OCI-LY1 (cell line): Measurements from ENCODE around the gene TMEM151B.

ENCODE experiments used
- H2AFZ ChIP-seq: fragments of 200-600 bp; sonication (generic), shearing (Covaris generic); 2 replicates; pipeline ENCODE4 v1.6.0; 2014; ENCODE audit warnings: antibody characterized with exemption, mild to moderate bottlenecking, low read length
- H3F3A ChIP-seq: fragments of 200-600 bp; sonication (generic), shearing (Covaris generic); 2 replicates; pipeline ENCODE4 v1.6.0; 2014; ENCODE audit warnings: mild to moderate bottlenecking, antibody characterized with exemption, low read length, moderate library complexity; ENCODE audit not compliant: insufficient read depth
- H3K27ac ChIP-seq: fragments of 200-600 bp; sonication (generic); 2 replicates; pipeline ENCODE4 v1.5.1; 2014; ENCODE audit warnings: low read length, mixed run types, mild to moderate bottlenecking, low read depth; ENCODE audit not compliant: poor library complexity, severe bottlenecking
- H3K27me3 ChIP-seq: fragments of 200-600 bp; sonication (generic); 2 replicates; pipeline ENCODE4 v1.6.0; 2014; ENCODE audit warnings: antibody characterized with exemption, mild to moderate bottlenecking, low read length, moderate library complexity; ENCODE audit not compliant: insufficient read depth
- H3K36me3 ChIP-seq: fragments of 200-600 bp; sonication (generic); 2 replicates; pipeline ENCODE4 v1.6.1; 2014; ENCODE audit warnings: mild to moderate bottlenecking, antibody characterized with exemption, low read length, moderate library complexity, mixed read lengths; ENCODE audit not compliant: insufficient read depth
- H3K4me1 ChIP-seq: fragments of 200-600 bp; sonication (generic); 2 replicates; pipeline ENCODE4 v1.5.1; 2014; ENCODE audit warnings: mild to moderate bottlenecking, low read length, moderate library complexity; ENCODE audit not compliant: insufficient read depth, severe bottlenecking
- H3K4me2 ChIP-seq: fragments of 200-600 bp; sonication (generic), shearing (Covaris generic); 2 replicates; pipeline ENCODE4 v1.6.1; 2014; ENCODE audit warnings: low read length
- H3K4me3 ChIP-seq: fragments of 200-600 bp; sonication (generic); 2 replicates; pipeline ENCODE4 v1.5.1; 2014; ENCODE audit warnings: low read length, low read depth, mild to moderate bottlenecking, mixed read lengths; ENCODE audit not compliant: poor library complexity, severe bottlenecking
- H3K79me2 ChIP-seq: fragments of 200-600 bp; shearing (Covaris generic); 2 replicates; pipeline ENCODE4 v1.6.1; 2016; ENCODE audit warnings: mixed run types, low read length, mixed read lengths; ENCODE audit not compliant: insufficient read depth
- H3K9ac ChIP-seq: fragments of 200-600 bp; sonication (generic), shearing (Covaris generic); 2 replicates; pipeline ENCODE4 v1.6.1; 2014; ENCODE audit warnings: mild to moderate bottlenecking, low read length, mixed read lengths
- H3K9me2 ChIP-seq: fragments of 200-600 bp; sonication (generic), shearing (Covaris generic); 2 replicates; pipeline ENCODE4 v1.6.1; 2014; ENCODE audit warnings: low read depth, mild to moderate bottlenecking, low read length, mixed read lengths
- H3K9me3 ChIP-seq: fragments of 200-600 bp; shearing (Covaris generic); 2 replicates; pipeline ENCODE4 v1.6.1; 2014; ENCODE audit warnings: low read length, mixed read lengths
- H4K20me1 ChIP-seq: fragments of 200-600 bp; sonication (generic), shearing (Covaris generic); 2 replicates; pipeline ENCODE4 v1.6.0; 2016; ENCODE audit warnings: mild to moderate bottlenecking, low read length; ENCODE audit not compliant: insufficient read depth
- CTCF ChIP-seq: fragments of 200-600 bp; sonication (generic), shearing (Covaris generic); IDR thresholded peaks from 2 replicates; pipeline ENCODE4 v1.5.1; 2017; ENCODE audit warnings: mild to moderate bottlenecking, antibody characterized with exemption, low read length, moderate library complexity, mixed read lengths
- EZH2 ChIP-seq: fragments of 200-600 bp; sonication (generic), shearing (Covaris generic); IDR thresholded peaks from 2 replicates; pipeline ENCODE4 v1.8.0; 2017; ENCODE audit warnings: borderline replicate concordance, mixed run types, mild to moderate bottlenecking, antibody characterized with exemption, low read length, moderate library complexity, mixed read lengths

TMEM151B gene

DNA sequence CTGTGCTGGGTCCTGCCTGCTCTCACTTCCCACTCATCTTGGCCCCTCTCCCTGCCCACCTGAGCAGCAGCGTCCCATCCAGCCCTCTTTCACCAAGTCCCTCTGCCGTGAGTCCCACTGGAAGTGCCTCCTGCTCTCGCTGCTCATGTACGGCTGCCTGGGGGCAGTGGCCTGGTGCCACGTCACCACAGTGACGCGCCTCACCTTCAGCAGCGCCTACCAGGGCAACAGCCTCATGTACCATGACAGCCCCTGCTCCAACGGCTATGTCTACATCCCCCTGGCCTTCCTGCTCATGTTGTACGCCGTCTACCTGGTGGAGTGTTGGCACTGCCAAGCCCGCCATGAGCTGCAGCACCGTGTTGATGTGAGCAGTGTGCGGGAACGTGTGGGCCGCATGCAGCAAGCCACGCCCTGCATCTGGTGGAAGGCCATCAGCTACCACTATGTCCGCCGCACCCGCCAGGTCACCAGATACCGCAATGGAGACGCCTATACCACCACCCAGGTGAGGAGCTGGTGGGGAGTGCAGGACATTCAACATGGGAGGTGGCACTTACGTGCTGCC, 2.8 kb downstream of the TMEM151B start:
- Histone ChIP-seq H3K4me2 (no peak overlapping the region), H3K4me1 (no peaks in the 10 kb centered on the region), H3K9me3 (no peaks in the 10 kb centered on the region), H3K79me2 (no peaks in the 10 kb centered on the region), H3K27ac (no peak overlapping the region), H3K4me3 (no peak overlapping the region), H4K20me1 (no peaks in the 10 kb centered on the region), H2AFZ (no peak overlapping the region), H3K9ac (no peak overlapping the region), H3K27me3 (peaks cover 6% of the 10 kb centered on the region; the same call in 1 of the 2 replicates), H3K9me2 (no peaks in the 10 kb centered on the region), H3K36me3 (no peaks in the 10 kb centered on the region), H3F3A (no peaks in the 10 kb centered on the region)
- TF ChIP-seq CTCF, result no peak
- TF ChIP-seq EZH2, result no peak

DNA sequence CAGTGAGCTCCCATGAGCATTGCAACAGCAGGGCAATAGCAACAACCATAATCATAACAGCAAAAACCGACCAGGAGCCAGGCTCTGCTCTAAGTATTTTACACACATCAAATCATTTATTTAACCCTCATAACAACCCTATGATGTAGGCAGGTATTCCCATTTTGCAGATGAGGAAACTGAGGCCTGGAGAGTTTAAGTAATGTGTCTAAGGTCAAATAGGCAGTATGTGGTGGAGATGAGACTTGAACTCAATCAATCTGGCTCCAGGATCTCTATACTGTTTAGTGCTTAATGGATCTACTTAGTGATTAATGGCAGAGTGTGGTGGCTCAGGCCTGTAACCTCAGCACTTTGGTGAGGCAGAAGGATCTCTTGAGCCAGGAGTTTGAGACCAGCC, 3.4 kb downstream of the TMEM151B start:
- H3K4me2 ChIP-seq, result no peak overlapping the region
- H3K27ac ChIP-seq, result no peak overlapping the region
- H3K36me3 ChIP-seq, result no peaks in the 10 kb centered on the region
- H3F3A ChIP-seq, result no peaks in the 10 kb centered on the region
- no peak for TF ChIP-seq CTCF
- H3K79me2 ChIP-seq, result no peaks in the 10 kb centered on the region
- no peak overlapping the region for H3K4me3 ChIP-seq
- H3K27me3 ChIP-seq, result peaks cover 6% of the 10 kb centered on the region; the same call in 1 of the 2 replicates
- no peaks in the 10 kb centered on the region for H4K20me1 ChIP-seq
- no peak overlapping the region for H3K9ac ChIP-seq
- no peak overlapping the region for H2AFZ ChIP-seq
- no peaks in the 10 kb centered on the region for H3K4me1 ChIP-seq
- no peaks in the 10 kb centered on the region for H3K9me3 ChIP-seq
- no peaks in the 10 kb centered on the region for H3K9me2 ChIP-seq

GRCh38 chr6:44275271-44275748, 5.1 kb downstream of the TMEM151B start:
- H3K27me3 ChIP-seq, result no peaks in the 10 kb centered on the region; the same call in 1 of the 2 replicates
- no peak overlapping the region for H2AFZ ChIP-seq
- no peak overlapping the region for H3K4me3 ChIP-seq

More at GRCh38 chr6:44275271-44275748, 5.1 kb downstream of the TMEM151B start:
- Histone ChIP-seq H3K27ac (no peak overlapping the region), H3K9ac (no peak overlapping the region), H3K4me2 (no peak overlapping the region), H4K20me1 (no peaks in the 10 kb centered on the region), H3K9me2 (no peaks in the 10 kb centered on the region), H3F3A (no peaks in the 10 kb centered on the region), H3K36me3 (no peaks in the 10 kb centered on the region), H3K4me1 (no peaks in the 10 kb centered on the region), H3K79me2 (no peaks in the 10 kb centered on the region), H3K9me3 (no peaks in the 10 kb centered on the region)
- TF ChIP-seq EZH2 (no peak), CTCF (no peak)
